K562 (cell line): Measurements from ENCODE around the gene COQ4. TPM values are rescaled to one million over a fixed set of nuclear protein-coding genes. Genes with fewer than 3 reads are reported as not detected.

ENCODE experiments used
- HCFC1 ChIP-seq: IDR thresholded peaks from 2 replicates; pipeline ENCODE4 v1.6.1; 2012; ENCODE audit warnings: low read depth, low read length, improper control_type of control experiment
- HDAC1 ChIP-seq, 2 experiments: fragments of 450-650 bp; IDR thresholded peaks; 2 replicates each; pipeline ENCODE4 v1.6.1; 2016 to 2017; ENCODE audit warnings: inconsistent platforms in 1 of 2, mild to moderate bottlenecking in 1 of 2, moderate library complexity in 1 of 2
- JUND ChIP-seq, 2 experiments: IDR thresholded peaks; 2 replicates in 1 of 2; 3 replicates in 1 of 2; pipeline ENCODE4 v1.6.1; 2011; ENCODE audit warnings: borderline replicate concordance in 2 of 2, low read depth in 2 of 2, low read length in 2 of 2, improper control_type of control experiment in 1 of 2, missing biosample characterization in 1 of 2, missing genetic modification characterization in 1 of 2, missing genetic modification reagents in 1 of 2
- MYC ChIP-seq, 2 experiments: fragments of 250-450 bp in 1 of 2; sonication (Bioruptor Pico) in 1 of 2; IDR thresholded peaks; 2 replicates each; pipeline versions ENCODE4 v1.5.1 to v1.6.1; 2012 to 2021; ENCODE audit warnings: low read depth in 2 of 2, borderline replicate concordance in 1 of 2, improper control_type of control experiment in 1 of 2, low read length in 1 of 2, mild to moderate bottlenecking in 1 of 2, moderate library complexity in 1 of 2
- PTTG1 ChIP-seq: fragments of 450-650 bp; IDR thresholded peaks from 2 replicates; pipeline ENCODE4 v1.6.1; 2016; ENCODE audit warnings: low read depth, mild to moderate bottlenecking, missing genetic modification characterization, missing compliant biosample characterization
- RBM34 ChIP-seq: fragments of 200-400 bp; formaldehyde crosslinking; IDR thresholded peaks from 2 replicates; pipeline ENCODE4 v1.6.1; 2018; ENCODE audit warnings: low read length, borderline replicate concordance; ENCODE audit not compliant: insufficient read depth
- SIN3A ChIP-seq, 2 experiments: fragments of 150-350 bp in 1 of 2; IDR thresholded peaks; 2 replicates each; pipeline ENCODE4 v1.6.1; 2011 to 2016; ENCODE audit warnings: borderline replicate concordance in 2 of 2, low read depth in 2 of 2, low read length in 2 of 2, mild to moderate bottlenecking in 2 of 2, moderate library complexity in 2 of 2; ENCODE audit not compliant: control insufficient read depth in 1 of 2
- SMAD4 ChIP-seq: fragments of 250-450 bp; sonication (Bioruptor Pico); conservative IDR thresholded peaks from 2 replicates; pipeline ENCODE4 v1.8.0; 2021; ENCODE audit warnings: inconsistent platforms, mild to moderate bottlenecking, moderate library complexity
- SPI1 ChIP-seq: IDR thresholded peaks from 2 replicates; pipeline ENCODE4 v1.6.1; 2011; ENCODE audit warnings: low read depth, low read length, control low read depth, borderline replicate concordance
- WHSC1 ChIP-seq: IDR thresholded peaks from one replicate; pipeline ENCODE4 v1.6.1; 2012; ENCODE audit warnings: low read length, control low read depth, inconsistent platforms
- ZMIZ1 ChIP-seq, 2 experiments: fragments of 150-350 bp in 1 of 2; IDR thresholded peaks; 2 replicates each; pipeline ENCODE4 v1.6.1; 2012 to 2016; ENCODE audit warnings: low read depth in 2 of 2, low read length in 2 of 2, mild to moderate bottlenecking in 1 of 2, moderate library complexity in 1 of 2
- ZNF174 ChIP-seq: fragments of 250-450 bp; sonication (Bioruptor Pico); IDR thresholded peaks from 2 replicates; pipeline ENCODE4 v1.4.0; 2020; ENCODE audit warnings: mild to moderate bottlenecking
- ZNF707 ChIP-seq: fragments of 250-450 bp; sonication (Bioruptor Pico); conservative IDR thresholded peaks from 2 replicates; pipeline ENCODE4 v1.8.0; 2022; ENCODE audit warnings: inconsistent platforms, mild to moderate bottlenecking, moderate library complexity
- polyA plus RNA-seq, 8 experiments: library from polyadenylated mRNA; depleted of rRNA in 4 of 8; stranded (reverse) in 5 of 8; unstranded in 3 of 8; fragments of >200 nt; fragmentation: Nextera tagmentation in 2 of 8; fragmentation: Illumina TruSeq in 1 of 8; extraction: Ambion mirVana in 2 of 8; extraction: Trizol in 1 of 8; gene quantifications; 2 replicates each; pipeline versions ENCODE4 v1.2.1 to v1.2.3, GENCODE V29; 2011 to 2014; ENCODE audit warnings: inconsistent platforms in 1 of 8, missing spikeins in 1 of 8
- total RNA-seq, 7 experiments: library from RNA; depleted of rRNA in 6 of 7; stranded (reverse); fragments of >200 nt in 6 of 7; fragmentation: Illumina TruSeq in 2 of 7; extraction: Trizol in 2 of 7; gene quantifications; 2 replicates each; pipeline versions ENCODE4 v1.2.1 to v1.2.3, GENCODE V29; 2011 to 2021; ENCODE audit warnings: low replicate concordance in 1 of 7
- TF ChIP-seq, protein P1 (sequence below): fragments of 450-650 bp; IDR thresholded peaks from 2 replicates; pipeline ENCODE4 v1.6.1; 2017; ENCODE audit warnings: antibody characterized with exemption, mild to moderate bottlenecking
- TF ChIP-seq, protein P2 (sequence below): sonication (generic); formaldehyde crosslinking; IDR thresholded peaks from 2 replicates; pipeline ENCODE4 v1.8.1; 2023; ENCODE audit warnings: mild to moderate bottlenecking, missing genetic modification reagents

COQ4 gene
- total and polyA plus RNA-seq, 9 of the 15 experiments (the other 6 are each of a cell fraction or from before 2014, with no cell fraction given), result 9.1 to 135 (median 67.2) TPM

DNA sequence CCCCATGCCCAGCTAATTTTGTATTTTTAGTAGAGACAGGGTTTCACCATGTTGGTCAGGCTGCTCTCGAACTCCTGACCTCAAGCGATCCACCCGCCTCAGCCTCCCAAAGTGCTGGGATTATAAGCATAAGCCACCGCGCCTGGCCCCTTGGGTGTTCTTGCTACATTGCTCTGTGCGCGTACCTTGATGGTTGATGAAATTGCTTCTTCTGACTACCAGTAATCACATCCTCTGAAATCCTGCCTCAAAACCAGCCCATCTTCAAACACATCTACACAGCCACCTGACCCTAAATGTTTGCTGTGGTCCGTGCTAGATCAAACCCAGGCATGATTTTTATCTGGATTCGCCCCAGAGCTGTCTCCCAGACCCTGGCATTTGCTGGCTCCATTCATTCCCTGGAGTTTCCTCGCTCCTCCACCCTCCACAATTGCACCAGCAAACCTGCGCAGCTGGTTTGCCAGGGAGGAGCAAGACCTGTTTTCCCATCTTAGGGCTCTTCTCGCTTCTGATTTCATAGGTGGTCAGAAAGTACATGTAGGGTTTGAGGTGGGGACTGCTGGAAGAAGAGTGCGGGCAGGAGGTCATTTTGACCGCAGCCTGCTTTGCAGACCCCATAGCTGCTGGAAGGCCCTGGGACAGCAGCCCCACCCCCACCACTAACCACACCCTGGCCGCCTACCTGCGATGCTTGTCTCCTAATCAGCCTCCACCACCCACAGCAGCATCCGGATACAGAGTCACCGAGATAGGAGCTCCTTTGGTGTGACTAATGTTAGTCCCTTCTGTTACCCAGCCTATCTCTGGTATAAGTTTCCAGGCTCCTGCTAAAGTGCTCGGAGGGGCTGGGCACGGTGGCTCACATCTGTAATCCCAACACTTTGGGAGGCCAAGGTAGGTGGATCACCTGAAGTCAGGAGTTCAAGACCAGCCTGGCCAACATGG lies 23.8 kb upstream of the COQ4 start (continued):
- TF ChIP-seq, protein P1, sequence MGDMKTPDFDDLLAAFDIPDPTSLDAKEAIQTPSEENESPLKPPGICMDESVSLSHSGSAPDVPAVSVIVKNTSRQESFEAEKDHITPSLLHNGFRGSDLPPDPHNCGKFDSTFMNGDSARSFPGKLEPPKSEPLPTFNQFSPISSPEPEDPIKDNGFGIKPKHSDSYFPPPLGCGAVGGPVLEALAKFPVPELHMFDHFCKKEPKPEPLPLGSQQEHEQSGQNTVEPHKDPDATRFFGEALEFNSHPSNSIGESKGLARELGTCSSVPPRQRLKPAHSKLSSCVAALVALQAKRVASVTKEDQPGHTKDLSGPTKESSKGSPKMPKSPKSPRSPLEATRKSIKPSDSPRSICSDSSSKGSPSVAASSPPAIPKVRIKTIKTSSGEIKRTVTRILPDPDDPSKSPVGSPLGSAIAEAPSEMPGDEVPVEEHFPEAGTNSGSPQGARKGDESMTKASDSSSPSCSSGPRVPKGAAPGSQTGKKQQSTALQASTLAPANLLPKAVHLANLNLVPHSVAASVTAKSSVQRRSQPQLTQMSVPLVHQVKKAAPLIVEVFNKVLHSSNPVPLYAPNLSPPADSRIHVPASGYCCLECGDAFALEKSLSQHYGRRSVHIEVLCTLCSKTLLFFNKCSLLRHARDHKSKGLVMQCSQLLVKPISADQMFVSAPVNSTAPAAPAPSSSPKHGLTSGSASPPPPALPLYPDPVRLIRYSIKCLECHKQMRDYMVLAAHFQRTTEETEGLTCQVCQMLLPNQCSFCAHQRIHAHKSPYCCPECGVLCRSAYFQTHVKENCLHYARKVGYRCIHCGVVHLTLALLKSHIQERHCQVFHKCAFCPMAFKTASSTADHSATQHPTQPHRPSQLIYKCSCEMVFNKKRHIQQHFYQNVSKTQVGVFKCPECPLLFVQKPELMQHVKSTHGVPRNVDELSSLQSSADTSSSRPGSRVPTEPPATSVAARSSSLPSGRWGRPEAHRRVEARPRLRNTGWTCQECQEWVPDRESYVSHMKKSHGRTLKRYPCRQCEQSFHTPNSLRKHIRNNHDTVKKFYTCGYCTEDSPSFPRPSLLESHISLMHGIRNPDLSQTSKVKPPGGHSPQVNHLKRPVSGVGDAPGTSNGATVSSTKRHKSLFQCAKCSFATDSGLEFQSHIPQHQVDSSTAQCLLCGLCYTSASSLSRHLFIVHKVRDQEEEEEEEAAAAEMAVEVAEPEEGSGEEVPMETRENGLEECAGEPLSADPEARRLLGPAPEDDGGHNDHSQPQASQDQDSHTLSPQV, result no peak
- TF ChIP-seq SPI1 (no peak), WHSC1 (no peak), RBM34 (no peak), PTTG1 (tag) (no peak), HDAC1 (IDR thresholded peaks at IDR 0.05) (no peak), MYC (IDR thresholded peaks at IDR 0.05; ENCODE audit: low read depth, low read length) (no peak), MYC (CRISPR knock-in tag; IDR thresholded peaks at IDR 0.05; ENCODE audit: borderline replicate concordance, low read depth) (0 out of 2 replicates have a peak, but pooled peaks have one; percentile 14), ZNF174 (CRISPR knock-in tag) (no peak), JUND (IDR thresholded peaks at IDR 0.05; ENCODE audit: borderline replicate concordance, low read depth, low read length) (peak; percentile 88), JUND (tag; IDR thresholded peaks at IDR 0.05; ENCODE audit: borderline replicate concordance, low read depth, low read length) (peak; percentile 67; the same call in 1 of the 3 replicates), SIN3A (IDR thresholded peaks at IDR 0.05; ENCODE audit: borderline replicate concordance in 2 of 2, control insufficient read depth in 1 of 2, low read depth in 2 of 2, low read length in 2 of 2) (no peak), SMAD4 (CRISPR knock-in tag) (peak; percentile 77), ZNF707 (CRISPR knock-in tag) (0 out of 2 replicates have a peak, but pooled peaks have one; percentile 11), ZMIZ1 (IDR thresholded peaks at IDR 0.05; ENCODE audit: low read depth in 2 of 2, low read length in 2 of 2) (peak in 1 of 2 experiments; percentile 81; a peak in 2 of 4 replicates), HCFC1 (no peak)
- TF ChIP-seq, protein P2, sequence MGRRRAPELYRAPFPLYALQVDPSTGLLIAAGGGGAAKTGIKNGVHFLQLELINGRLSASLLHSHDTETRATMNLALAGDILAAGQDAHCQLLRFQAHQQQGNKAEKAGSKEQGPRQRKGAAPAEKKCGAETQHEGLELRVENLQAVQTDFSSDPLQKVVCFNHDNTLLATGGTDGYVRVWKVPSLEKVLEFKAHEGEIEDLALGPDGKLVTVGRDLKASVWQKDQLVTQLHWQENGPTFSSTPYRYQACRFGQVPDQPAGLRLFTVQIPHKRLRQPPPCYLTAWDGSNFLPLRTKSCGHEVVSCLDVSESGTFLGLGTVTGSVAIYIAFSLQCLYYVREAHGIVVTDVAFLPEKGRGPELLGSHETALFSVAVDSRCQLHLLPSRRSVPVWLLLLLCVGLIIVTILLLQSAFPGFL (CRISPR knock-in tag), result no peak
